NK-92 (cell line): ENCODE data around the gene PRRT1B.

Experiments
- DNase-seq: peaks from one replicate; lab custom pipeline; 2025; ENCODE audit not compliant: unreplicated experiment; lab: John Stamatoyannopoulos, UW

The PRRT1B gene

GRCh38 chr9:131522257-131523085 lies 22.9 kb upstream of the PRRT1B start:
- DNase-seq: no peak

- no peak for DNase-seq
These were observed 22.3 kb upstream of the PRRT1B start for GRCh38 chr9:131523086-131523388.

- no peak for DNase-seq
These were observed 21.6 kb upstream of the PRRT1B start for GRCh38 chr9:131523451-131524435.

- DNase-seq: no peak
These were observed 20.5 kb upstream of the PRRT1B start for GRCh38 chr9:131524665-131525315.

- no peak for DNase-seq
These were observed 19.4 kb upstream of the PRRT1B start for GRCh38 chr9:131525643-131526565.

- no peak for DNase-seq
These were observed 17.1 kb upstream of the PRRT1B start for GRCh38 chr9:131528186-131528585.

GRCh38 chr9:131528886-131529505 lies 16.3 kb upstream of the PRRT1B start:
- DNase-seq: no peak

- no peak for DNase-seq
These were observed 15.5 kb upstream of the PRRT1B start for GRCh38 chr9:131529597-131530545.

GRCh38 chr9:131530546-131530919 lies 14.8 kb upstream of the PRRT1B start:
- no peak for DNase-seq

- DNase-seq: no peak
These were observed 14.1 kb upstream of the PRRT1B start, which contains the start of gene UCK1 for GRCh38 chr9:131530920-131531832. TSS of gene UCK1 (minus strand) at chr9:131531263. CDS start at chr9:131531174, 89 bp downstream.

GRCh38 chr9:131534721-131535237 lies 10.5 kb upstream of the PRRT1B start:
- DNase-seq: no peak

- no peak for DNase-seq
These were observed 7.4 kb upstream of the PRRT1B start for GRCh38 chr9:131537946-131538345.

GRCh38 chr9:131539223-131539923 lies 6.0 kb upstream of the PRRT1B start:
- no peak for DNase-seq

- DNase-seq: no peak
These were observed 2.2 kb upstream of the PRRT1B start for GRCh38 chr9:131543141-131543540.

- no peak for DNase-seq
These were observed 538 bp downstream of the PRRT1B start for GRCh38 chr9:131545786-131546335.

GRCh38 chr9:131546336-131547084 lies 1.2 kb downstream of the PRRT1B start:
- no peak for DNase-seq
